ENCODE data around the gene HNRNPUL1. TPM values are rescaled to one million over a fixed set of nuclear protein-coding genes. Genes with fewer than 3 reads are reported as not detected.

The HNRNPUL1 gene
- total RNA-seq, 1 experiment from 2014 or later, result 266 TPM

GRCh38 chr19:41297628-41298347 lies 33.6 kb downstream of the HNRNPUL1 start:
- Histone ChIP-seq H3K36me3 (ENCODE audit: low read depth) (peaks cover 44% of the 10 kb centered on the region), H3K79me2 (ENCODE audit: low read depth) (no peaks in the 10 kb centered on the region), H4K20me1 (ENCODE audit: insufficient read depth) (peaks cover 15% of the 10 kb centered on the region), H3K27ac (no peak overlapping the region), H3K4me3 (no peak overlapping the region), H3F3A (ENCODE audit: insufficient read depth, low read depth) (peaks cover 18% of the 10 kb centered on the region; the same call in 1 of the 2 replicates), H3K4me2 (no peak overlapping the region), H3K9me2 (ENCODE audit: insufficient read depth) (no peaks in the 10 kb centered on the region), H3K4me1 (replicated peaks; ENCODE audit: insufficient read depth) (no peaks in the 10 kb centered on the region), H3K9me3 (ENCODE audit: insufficient read depth, low read depth) (no peaks in the 10 kb centered on the region), H3K27me3 (ENCODE audit: insufficient read depth, low read depth) (no peaks in the 10 kb centered on the region), H2AFZ (no peak overlapping the region)
- no TSS peak for BruUV-seq (replicated peaks)
- POLR2A ChIA-PET (ENCODE audit: unreplicated experiment), result no interaction called here
- TF ChIP-seq CTCF (conservative IDR thresholded peaks at IDR 0.05), result no peak
- no peak for TF ChIP-seq EZH2 (IDR thresholded peaks at IDR 0.05; ENCODE audit: low read depth)
- CTCF ChIA-PET, result no interaction called here
- no peak for DNase-seq
- intact Hi-C loops (cut with micrococcal nuclease; ENCODE audit: unreplicated experiment), result no loop called here

GRCh38 chr19:41298348-41298964 lies 34.3 kb downstream of the HNRNPUL1 start:
- intact Hi-C loops (cut with micrococcal nuclease; ENCODE audit: unreplicated experiment), result no loop called here
- Histone ChIP-seq H3K36me3 (ENCODE audit: low read depth) (peaks cover 38% of the 10 kb centered on the region), H3K27ac (no peak overlapping the region), H3K4me3 (no peak overlapping the region), H3K4me2 (no peak overlapping the region), H4K20me1 (ENCODE audit: insufficient read depth) (peaks cover 15% of the 10 kb centered on the region), H3F3A (ENCODE audit: insufficient read depth, low read depth) (peaks cover 18% of the 10 kb centered on the region; the same call in 1 of the 2 replicates), H3K27me3 (ENCODE audit: insufficient read depth, low read depth) (no peaks in the 10 kb centered on the region), H3K4me1 (replicated peaks; ENCODE audit: insufficient read depth) (no peaks in the 10 kb centered on the region), H2AFZ (no peak overlapping the region), H3K79me2 (ENCODE audit: low read depth) (no peaks in the 10 kb centered on the region), H3K9me3 (ENCODE audit: insufficient read depth, low read depth) (no peaks in the 10 kb centered on the region), H3K9me2 (ENCODE audit: insufficient read depth) (no peaks in the 10 kb centered on the region)
- DNase-seq, result no peak
- ChIA-PET POLR2A (ENCODE audit: unreplicated experiment) (no interaction called here), CTCF (interaction anchor here (0.6 kb wide), 1 partner anchor 57 kb away, joined by 9 read pairs; no protein-coding TSS in a partner anchor)
- TF ChIP-seq CTCF (conservative IDR thresholded peaks at IDR 0.05) (no peak), EZH2 (IDR thresholded peaks at IDR 0.05; ENCODE audit: low read depth) (no peak)
- no TSS peak for BruUV-seq (replicated peaks)

- Histone ChIP-seq H3K36me3 (ENCODE audit: low read depth) (peaks cover 37% of the 10 kb centered on the region), H2AFZ (no peak overlapping the region), H3K79me2 (ENCODE audit: low read depth) (no peaks in the 10 kb centered on the region), H3F3A (ENCODE audit: insufficient read depth, low read depth) (peaks cover 18% of the 10 kb centered on the region; the same call in 1 of the 2 replicates), H3K4me3 (no peak overlapping the region), H4K20me1 (ENCODE audit: insufficient read depth) (peaks cover 15% of the 10 kb centered on the region), H3K4me2 (no peak overlapping the region), H3K9me3 (ENCODE audit: insufficient read depth, low read depth) (no peaks in the 10 kb centered on the region), H3K4me1 (replicated peaks; ENCODE audit: insufficient read depth) (no peaks in the 10 kb centered on the region), H3K27ac (no peak overlapping the region), H3K27me3 (ENCODE audit: insufficient read depth, low read depth) (no peaks in the 10 kb centered on the region), H3K9me2 (ENCODE audit: insufficient read depth) (no peaks in the 10 kb centered on the region)
- BruUV-seq (replicated peaks), result no TSS peak
- TF ChIP-seq CTCF (conservative IDR thresholded peaks at IDR 0.05), result no peak
- ChIA-PET CTCF (no interaction called here), POLR2A (ENCODE audit: unreplicated experiment) (no interaction called here)
- no peak for DNase-seq
- intact Hi-C loops (cut with micrococcal nuclease; ENCODE audit: unreplicated experiment), result no loop called here
Measured at GRCh38 chr19:41299046-41299754, 35.0 kb downstream of the HNRNPUL1 start.
